GM18499 (cell line): ENCODE measurements around the gene LIPK.
"Not testable (repeated sequence)": the region's sequence is repeated elsewhere in the genome, so short reads cannot be mapped to it uniquely, and the experiment has no call there.

ENCODE experiments used
- ATAC-seq: cut with Tn5 transposase; IDR thresholded peaks from one replicate; pipeline ENCODE4 v1.9.1; 2021; ENCODE audit warnings: moderate number of reproducible peaks; ENCODE audit not compliant: insufficient read depth, unreplicated experiment

Gene LIPK

GRCh38 chr10:88705958-88706357 lies at the start of gene LIPK:
LIPK (plus strand) TSS chr10:88706249; CDS start chr10:88724544, 18,295 bp downstream.
- ATAC-seq: no peak

GRCh38 chr10:88657901-88658300 lies 48.1 kb upstream of the LIPK start:
- ATAC-seq: no peak

- no peak for ATAC-seq
Measured at GRCh38 chr10:88659725-88660597, 46.1 kb upstream of the LIPK start.

- ATAC-seq: no peak
Measured at GRCh38 chr10:88660598-88660884, 45.5 kb upstream of the LIPK start.

- no peak for ATAC-seq
Measured at GRCh38 chr10:88661018-88661417, 45.0 kb upstream of the LIPK start.

GRCh38 chr10:88661577-88661976 lies 44.5 kb upstream of the LIPK start:
- ATAC-seq: no peak

GRCh38 chr10:88663153-88663552 lies 42.9 kb upstream of the LIPK start:
- not testable (repeated sequence) for ATAC-seq

GRCh38 chr10:88664142-88664541 lies 41.9 kb upstream of the LIPK start, which contains the start of gene LIPF:
LIPF (plus strand) TSS chr10:88664442; CDS start chr10:88667298, 2,856 bp downstream.
- no peak for ATAC-seq

GRCh38 chr10:88668465-88668864 lies 37.6 kb upstream of the LIPK start:
- no peak for ATAC-seq

GRCh38 chr10:88670497-88670896 lies 35.6 kb upstream of the LIPK start:
- ATAC-seq: no peak

GRCh38 chr10:88672041-88672440 lies 34.0 kb upstream of the LIPK start:
- no peak for ATAC-seq

- ATAC-seq: no peak
Measured at GRCh38 chr10:88676283-88677060, 29.6 kb upstream of the LIPK start.

- no peak for ATAC-seq
Measured at GRCh38 chr10:88680958-88681357, 25.1 kb upstream of the LIPK start.

GRCh38 chr10:88682491-88682890 lies 23.6 kb upstream of the LIPK start:
- no peak for ATAC-seq

- ATAC-seq: no peak
Measured at GRCh38 chr10:88687853-88688467, 18.1 kb upstream of the LIPK start.

GRCh38 chr10:88689366-88689765 lies 16.7 kb upstream of the LIPK start:
- ATAC-seq: no peak

GRCh38 chr10:88693392-88694020 lies 12.5 kb upstream of the LIPK start:
- ATAC-seq: no peak

- ATAC-seq: no peak
Measured at GRCh38 chr10:88702848-88703597, 3.0 kb upstream of the LIPK start.

- ATAC-seq: no peak
Measured at GRCh38 chr10:88707429-88708155, 1.5 kb downstream of the LIPK start.
